GM12801 (cell line): ENCODE results near the gene TMEM174.

Experiments used
- TF ChIP-seq, protein P1 (sequence below): IDR thresholded peaks from one replicate; pipeline ENCODE4 v1.5.1; 2011; ENCODE audit warnings: control low read depth; ENCODE audit not compliant: insufficient read length; ENCODE audit errors: extremely low read depth

The TMEM174 gene

DNA sequence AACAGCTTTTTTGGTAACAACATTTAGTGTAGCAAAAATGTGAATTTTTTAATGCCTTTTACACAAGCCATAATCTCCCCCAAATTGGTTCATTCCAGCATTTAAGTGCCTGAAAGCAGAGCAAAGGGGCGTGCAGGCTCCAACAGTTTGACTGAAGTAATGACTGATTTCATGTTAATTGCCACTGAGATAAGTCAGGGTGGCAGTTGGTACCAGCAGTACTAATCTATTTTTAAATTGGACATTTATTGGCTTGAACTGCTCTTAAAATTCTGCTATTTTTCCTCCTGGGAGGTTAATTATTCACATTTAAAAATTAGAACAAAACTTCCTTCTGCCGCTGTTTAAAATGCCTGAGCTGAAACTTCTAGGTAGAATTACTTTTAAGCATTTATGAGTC lies 40.2 kb upstream of the TMEM174 start:
- TF ChIP-seq, protein P1, sequence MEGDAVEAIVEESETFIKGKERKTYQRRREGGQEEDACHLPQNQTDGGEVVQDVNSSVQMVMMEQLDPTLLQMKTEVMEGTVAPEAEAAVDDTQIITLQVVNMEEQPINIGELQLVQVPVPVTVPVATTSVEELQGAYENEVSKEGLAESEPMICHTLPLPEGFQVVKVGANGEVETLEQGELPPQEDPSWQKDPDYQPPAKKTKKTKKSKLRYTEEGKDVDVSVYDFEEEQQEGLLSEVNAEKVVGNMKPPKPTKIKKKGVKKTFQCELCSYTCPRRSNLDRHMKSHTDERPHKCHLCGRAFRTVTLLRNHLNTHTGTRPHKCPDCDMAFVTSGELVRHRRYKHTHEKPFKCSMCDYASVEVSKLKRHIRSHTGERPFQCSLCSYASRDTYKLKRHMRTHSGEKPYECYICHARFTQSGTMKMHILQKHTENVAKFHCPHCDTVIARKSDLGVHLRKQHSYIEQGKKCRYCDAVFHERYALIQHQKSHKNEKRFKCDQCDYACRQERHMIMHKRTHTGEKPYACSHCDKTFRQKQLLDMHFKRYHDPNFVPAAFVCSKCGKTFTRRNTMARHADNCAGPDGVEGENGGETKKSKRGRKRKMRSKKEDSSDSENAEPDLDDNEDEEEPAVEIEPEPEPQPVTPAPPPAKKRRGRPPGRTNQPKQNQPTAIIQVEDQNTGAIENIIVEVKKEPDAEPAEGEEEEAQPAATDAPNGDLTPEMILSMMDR: no peak

DNA sequence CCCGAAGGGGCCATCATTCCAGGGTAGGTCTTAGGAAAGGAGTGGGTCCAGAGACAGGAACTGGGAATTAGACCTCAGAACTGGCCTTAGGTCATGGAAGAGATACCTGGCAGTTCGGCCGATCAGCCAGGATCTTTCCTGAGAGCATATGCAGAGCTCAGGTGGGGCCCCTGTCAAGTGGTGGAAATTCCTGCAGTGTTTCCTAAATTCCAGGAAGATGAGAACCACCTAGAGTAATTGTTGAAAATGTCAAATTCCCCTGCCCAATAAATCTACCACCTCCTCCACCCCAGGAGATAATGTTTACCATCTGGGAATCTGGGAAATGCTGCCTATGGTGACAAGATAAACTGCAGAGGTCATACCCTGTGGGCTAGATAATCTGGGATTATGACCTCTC lies 38.0 kb upstream of the TMEM174 start:
- TF ChIP-seq, protein P1: no peak

DNA sequence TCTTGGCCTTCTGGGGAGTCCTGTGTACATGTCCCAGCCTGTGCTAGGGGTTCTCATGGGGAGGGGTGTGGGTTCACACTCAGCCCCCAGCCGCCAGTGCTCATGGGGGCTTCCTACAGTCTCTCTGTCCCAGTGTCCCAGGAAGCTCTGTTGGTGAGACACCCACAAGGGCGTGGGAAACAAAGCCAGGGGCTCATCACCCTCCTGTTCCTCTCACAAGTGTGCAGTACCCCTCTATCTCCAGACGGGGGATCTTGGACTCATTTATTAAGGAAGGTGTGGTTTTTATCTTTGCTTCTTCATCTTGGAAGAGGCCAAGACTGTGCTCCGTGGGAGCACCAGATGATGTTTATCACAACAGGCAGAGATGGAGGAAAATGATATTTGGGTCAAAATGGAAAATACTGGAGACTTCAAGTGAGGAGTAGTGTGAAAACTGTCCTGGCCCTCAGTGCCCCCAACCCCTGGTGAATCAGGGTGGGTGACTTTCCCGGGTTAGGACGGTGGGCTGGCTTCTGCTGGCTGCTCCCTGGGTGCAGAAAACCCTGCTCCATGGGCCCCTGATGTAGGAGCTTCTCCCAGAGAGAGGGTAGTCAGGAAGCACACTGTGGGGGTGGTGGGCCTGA lies 37.5 kb upstream of the TMEM174 start:
- TF ChIP-seq, protein P1: no peak

DNA sequence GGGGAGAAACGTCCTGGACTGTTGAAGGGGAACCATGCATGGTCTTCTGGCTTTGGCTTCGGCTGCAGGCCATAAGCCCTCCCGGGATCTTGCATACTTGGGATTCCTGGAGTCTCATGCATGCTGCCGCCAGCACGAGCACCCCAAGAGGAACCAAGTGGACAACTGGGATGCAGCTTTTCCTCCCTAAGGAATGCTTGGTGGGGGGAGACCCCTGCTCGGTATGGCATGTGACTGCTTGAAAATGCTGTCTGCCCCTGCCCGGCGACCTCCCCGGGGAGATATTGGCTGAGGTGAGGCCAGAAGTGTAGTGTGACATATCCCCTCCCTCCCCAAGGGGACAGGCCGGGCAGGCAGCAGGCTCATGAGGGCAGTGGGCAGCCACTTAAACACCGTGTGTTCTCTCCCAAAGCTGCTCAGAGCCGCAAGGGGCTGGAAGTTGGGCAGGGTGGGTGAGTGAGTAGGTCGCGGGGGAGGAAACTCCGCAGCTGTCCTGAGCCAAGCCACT lies 36.9 kb upstream of the TMEM174 start:
- TF ChIP-seq, protein P1: no peak

DNA sequence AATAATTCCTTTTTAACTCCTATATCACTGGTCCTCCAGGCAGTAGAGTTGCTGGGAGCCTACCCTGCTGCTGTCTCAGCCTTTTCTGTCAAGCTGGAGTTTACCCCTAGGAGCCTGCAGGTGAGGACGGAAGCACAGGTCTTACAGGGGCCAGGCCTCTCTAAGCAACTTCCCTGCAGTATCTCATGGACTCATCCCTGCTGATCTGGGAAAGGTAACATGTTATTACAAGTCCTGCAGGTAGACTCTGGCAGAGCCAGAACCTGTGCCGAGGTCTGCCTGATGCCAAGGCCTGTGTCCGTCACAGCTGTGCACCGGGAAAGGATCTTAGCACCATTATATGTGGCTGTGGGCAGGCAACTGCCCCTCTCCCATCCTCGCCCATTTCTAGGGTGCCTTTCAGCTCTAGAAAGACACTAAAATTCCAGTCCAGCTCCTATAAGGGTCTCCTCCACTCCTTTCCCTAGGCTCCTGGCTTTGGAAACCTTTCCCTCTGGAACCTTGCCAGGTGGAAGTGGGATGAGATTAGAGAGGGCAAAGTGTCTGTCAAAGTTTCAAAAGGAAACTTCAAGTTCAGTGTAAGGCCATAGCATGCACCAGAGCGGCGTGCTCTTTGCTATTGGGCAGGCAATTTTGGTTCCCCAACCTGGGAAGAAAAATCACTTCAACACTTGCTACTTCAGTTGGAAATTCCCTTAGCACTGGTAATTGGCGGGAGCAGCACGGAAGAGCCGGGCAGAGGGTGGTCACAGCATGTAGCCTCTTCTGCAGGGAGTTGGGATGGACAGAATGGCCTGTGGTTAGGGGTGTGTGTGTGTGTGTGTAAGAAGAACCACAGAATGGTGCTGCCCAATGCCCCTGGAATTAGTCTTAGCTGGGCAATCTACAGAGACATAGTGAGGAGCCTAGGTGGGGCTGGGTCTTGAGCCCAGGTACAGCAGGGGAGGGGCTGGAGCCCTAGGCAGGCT lies 35.1 kb upstream of the TMEM174 start:
- TF ChIP-seq, protein P1: no peak

DNA sequence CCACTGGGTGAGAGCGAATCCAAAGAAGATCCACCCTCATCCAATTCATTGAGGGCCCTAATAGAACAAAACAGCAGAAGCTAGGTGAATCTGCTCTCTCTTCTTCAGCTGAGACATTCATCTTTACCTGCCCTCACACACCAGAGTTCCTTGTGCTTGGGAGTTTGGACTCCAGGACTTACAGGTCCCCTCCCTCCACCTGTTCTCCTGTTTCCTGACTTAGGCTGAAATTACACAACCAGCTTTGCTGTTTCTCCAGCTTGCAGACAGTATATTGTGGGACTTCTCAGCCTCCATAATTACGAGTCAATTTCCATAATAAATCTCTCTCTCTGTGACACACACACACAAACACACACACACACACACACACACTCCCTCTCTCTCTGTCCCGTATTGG lies 33.5 kb upstream of the TMEM174 start:
- TF ChIP-seq, protein P1: no peak

DNA sequence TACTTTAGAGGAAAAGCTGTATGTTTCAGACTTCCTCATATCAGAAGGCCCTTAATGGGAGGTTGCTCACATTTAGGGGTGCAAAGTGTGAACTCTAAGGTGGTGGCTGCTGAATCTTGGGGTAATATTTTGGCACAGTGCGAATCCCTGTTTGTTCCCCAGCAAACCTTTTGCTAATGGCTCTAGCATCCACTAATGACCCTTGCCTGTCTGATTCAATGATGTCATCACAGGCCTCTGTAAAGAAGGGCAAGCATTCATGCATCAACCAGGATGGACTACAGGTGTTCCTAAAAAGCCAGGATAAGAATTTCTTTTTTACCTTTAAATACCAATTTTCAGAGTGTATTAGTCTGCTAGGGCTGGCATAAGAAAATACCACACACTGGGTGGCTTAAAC lies 32.2 kb upstream of the TMEM174 start:
- TF ChIP-seq, protein P1: no peak
